Glutamatergic neuron (in vitro differentiated cells): ENCODE measurements around the gene GRK6. TPM values are rescaled to one million over a fixed set of nuclear protein-coding genes. Genes with fewer than 3 reads are reported as not detected.
"Not testable (repeated sequence)": the region's sequence is repeated elsewhere in the genome, so short reads cannot be mapped to it uniquely, and the experiment has no call there.

Experiments
- DNase-seq: peaks from one replicate; pipeline ENCODE4 v3.0.0; 2022
- H3K27ac Mint-ChIP-seq: one replicate; pipeline ENCODE4 v1.8.0; 2020; ENCODE audit warnings: mild to moderate bottlenecking, mixed read lengths, inconsistent platforms; ENCODE audit not compliant: unreplicated experiment
- H3K27me3 Mint-ChIP-seq: one replicate; pipeline ENCODE4 v1.8.0; 2020; ENCODE audit warnings: mild to moderate bottlenecking, moderate library complexity, mixed read lengths, inconsistent platforms; ENCODE audit not compliant: unreplicated experiment
- H3K36me3 Mint-ChIP-seq: one replicate; pipeline ENCODE4 v1.8.0; 2020; ENCODE audit warnings: mild to moderate bottlenecking, mixed read lengths, inconsistent platforms; ENCODE audit not compliant: unreplicated experiment
- H3K4me1 Mint-ChIP-seq: one replicate; pipeline ENCODE4 v1.8.0; 2020; ENCODE audit warnings: mild to moderate bottlenecking, low read depth, mixed read lengths, inconsistent platforms; ENCODE audit not compliant: unreplicated experiment
- H3K4me3 Mint-ChIP-seq: one replicate; pipeline ENCODE4 v1.8.0; 2020; ENCODE audit warnings: mild to moderate bottlenecking, mixed read lengths, inconsistent platforms; ENCODE audit not compliant: unreplicated experiment
- H3K9me3 Mint-ChIP-seq: one replicate; pipeline ENCODE4 v1.8.0; 2020; ENCODE audit warnings: mild to moderate bottlenecking, moderate library complexity, mixed read lengths, inconsistent platforms; ENCODE audit not compliant: unreplicated experiment
- total RNA-seq: library from RNA; stranded (reverse); fragmentation: NEBNext Ultra II Directional; extraction: Animal tissue kit (Norgen Biotek cat#: 25700); gene quantifications from one replicate; pipeline ENCODE4 v1.2.1, GENCODE V29; 2021; ENCODE audit not compliant: unreplicated experiment
- TF ChIP-seq, protein P1 (sequence below): fragments of 200-600 bp; sonication (generic); IDR thresholded peaks from one replicate; pipeline ENCODE4 v1.5.0; 2021; ENCODE audit not compliant: partially characterized antibody, unreplicated experiment

Gene GRK6
- total RNA-seq, 1 donor from 2014 or later = 43.9 TPM

- no peaks in the 10 kb centered on the region for H3K36me3 Mint-ChIP-seq
- H3K4me1 Mint-ChIP-seq = peaks cover 37% of the 10 kb centered on the region
- peak; percentile 73 for DNase-seq
- peaks cover 20% of the 10 kb centered on the region for H3K27me3 Mint-ChIP-seq
- peak overlapping the region; percentile 91 for H3K27ac Mint-ChIP-seq
- TF ChIP-seq, protein P1, sequence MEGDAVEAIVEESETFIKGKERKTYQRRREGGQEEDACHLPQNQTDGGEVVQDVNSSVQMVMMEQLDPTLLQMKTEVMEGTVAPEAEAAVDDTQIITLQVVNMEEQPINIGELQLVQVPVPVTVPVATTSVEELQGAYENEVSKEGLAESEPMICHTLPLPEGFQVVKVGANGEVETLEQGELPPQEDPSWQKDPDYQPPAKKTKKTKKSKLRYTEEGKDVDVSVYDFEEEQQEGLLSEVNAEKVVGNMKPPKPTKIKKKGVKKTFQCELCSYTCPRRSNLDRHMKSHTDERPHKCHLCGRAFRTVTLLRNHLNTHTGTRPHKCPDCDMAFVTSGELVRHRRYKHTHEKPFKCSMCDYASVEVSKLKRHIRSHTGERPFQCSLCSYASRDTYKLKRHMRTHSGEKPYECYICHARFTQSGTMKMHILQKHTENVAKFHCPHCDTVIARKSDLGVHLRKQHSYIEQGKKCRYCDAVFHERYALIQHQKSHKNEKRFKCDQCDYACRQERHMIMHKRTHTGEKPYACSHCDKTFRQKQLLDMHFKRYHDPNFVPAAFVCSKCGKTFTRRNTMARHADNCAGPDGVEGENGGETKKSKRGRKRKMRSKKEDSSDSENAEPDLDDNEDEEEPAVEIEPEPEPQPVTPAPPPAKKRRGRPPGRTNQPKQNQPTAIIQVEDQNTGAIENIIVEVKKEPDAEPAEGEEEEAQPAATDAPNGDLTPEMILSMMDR = no peak
- H3K4me3 Mint-ChIP-seq = peak overlapping the region; percentile 59
- H3K9me3 Mint-ChIP-seq = peaks cover 21% of the 10 kb centered on the region
Measured at GRCh38 chr5:177483994-177484901, 57.8 kb downstream of the GRK6 start.

GRCh38 chr5:177484902-177485549, 58.5 kb downstream of the GRK6 start:
- DNase-seq = no peak
- Mint-ChIP-seq H3K27ac (peak overlapping the region; percentile 91), H3K36me3 (no peaks in the 10 kb centered on the region), H3K9me3 (peaks cover 15% of the 10 kb centered on the region), H3K27me3 (peaks cover 16% of the 10 kb centered on the region), H3K4me3 (peak overlapping the region; percentile 59), H3K4me1 (peaks cover 33% of the 10 kb centered on the region)
- TF ChIP-seq, protein P1 = no peak

GRCh38 chr5:177485753-177486152, 59.3 kb downstream of the GRK6 start:
- Mint-ChIP-seq H3K4me1 (peaks cover 33% of the 10 kb centered on the region), H3K27me3 (peaks cover 16% of the 10 kb centered on the region), H3K9me3 (peaks cover 16% of the 10 kb centered on the region), H3K27ac (peak overlapping the region; percentile 91)
- not testable (repeated sequence) for DNase-seq, H3K4me3 Mint-ChIP-seq, H3K36me3 Mint-ChIP-seq

DNA sequence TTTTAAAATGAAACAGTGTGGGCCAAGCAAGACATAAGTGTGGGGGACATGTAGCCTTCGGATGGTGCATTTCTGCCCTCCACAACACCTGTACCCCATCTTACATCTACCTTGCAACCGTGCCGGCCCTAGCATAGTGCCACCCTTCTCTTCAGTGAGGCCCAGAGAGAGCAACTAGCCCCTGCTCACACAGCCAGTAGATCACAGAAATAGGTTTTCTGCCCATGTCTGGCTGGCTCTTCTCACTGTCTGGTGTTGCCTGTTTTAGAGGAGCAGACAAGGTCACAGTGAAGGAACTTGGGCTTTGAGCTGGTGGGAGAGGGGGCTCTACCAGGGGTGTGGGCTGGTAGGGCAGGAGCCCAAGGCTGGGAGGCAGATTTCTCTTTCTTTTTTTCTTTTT, 59.8 kb downstream of the GRK6 start:
- peaks cover 33% of the 10 kb centered on the region for H3K4me1 Mint-ChIP-seq
- no peak for DNase-seq
- H3K4me3 Mint-ChIP-seq = no peak overlapping the region
- H3K9me3 Mint-ChIP-seq = peaks cover 16% of the 10 kb centered on the region
- TF ChIP-seq, protein P1 = no peak
- H3K27ac Mint-ChIP-seq = no peak overlapping the region
- H3K36me3 Mint-ChIP-seq = no peaks in the 10 kb centered on the region
- H3K27me3 Mint-ChIP-seq = peaks cover 18% of the 10 kb centered on the region

- DNase-seq = no peak
- TF ChIP-seq, protein P1 = no peak
- Mint-ChIP-seq H3K27me3 (peaks cover 19% of the 10 kb centered on the region), H3K4me1 (peaks cover 33% of the 10 kb centered on the region), H3K27ac (no peak overlapping the region), H3K36me3 (no peaks in the 10 kb centered on the region), H3K9me3 (peaks cover 16% of the 10 kb centered on the region), H3K4me3 (no peak overlapping the region)
Measured at GRCh38 chr5:177487144-177487543, 60.7 kb downstream of the GRK6 start.
